Stimulated activated CD8-positive, alpha-beta memory T cell treated with anti-CD3 and anti-CD28 coated beads, Interleukin-7, amount 100 ng/mL, for 24 hours (primary cell): ENCODE data around the gene TUBA3C.
"Not testable (repeated sequence)": the region's sequence is repeated elsewhere in the genome, so short reads cannot be mapped to it uniquely, and the experiment has no call there.

ENCODE experiments used
- DNase-seq: peaks from one replicate; pipeline ENCODE4 v3.0.0-alpha.2; 2020; ENCODE audit warnings: low read depth

Gene TUBA3C

DNA sequence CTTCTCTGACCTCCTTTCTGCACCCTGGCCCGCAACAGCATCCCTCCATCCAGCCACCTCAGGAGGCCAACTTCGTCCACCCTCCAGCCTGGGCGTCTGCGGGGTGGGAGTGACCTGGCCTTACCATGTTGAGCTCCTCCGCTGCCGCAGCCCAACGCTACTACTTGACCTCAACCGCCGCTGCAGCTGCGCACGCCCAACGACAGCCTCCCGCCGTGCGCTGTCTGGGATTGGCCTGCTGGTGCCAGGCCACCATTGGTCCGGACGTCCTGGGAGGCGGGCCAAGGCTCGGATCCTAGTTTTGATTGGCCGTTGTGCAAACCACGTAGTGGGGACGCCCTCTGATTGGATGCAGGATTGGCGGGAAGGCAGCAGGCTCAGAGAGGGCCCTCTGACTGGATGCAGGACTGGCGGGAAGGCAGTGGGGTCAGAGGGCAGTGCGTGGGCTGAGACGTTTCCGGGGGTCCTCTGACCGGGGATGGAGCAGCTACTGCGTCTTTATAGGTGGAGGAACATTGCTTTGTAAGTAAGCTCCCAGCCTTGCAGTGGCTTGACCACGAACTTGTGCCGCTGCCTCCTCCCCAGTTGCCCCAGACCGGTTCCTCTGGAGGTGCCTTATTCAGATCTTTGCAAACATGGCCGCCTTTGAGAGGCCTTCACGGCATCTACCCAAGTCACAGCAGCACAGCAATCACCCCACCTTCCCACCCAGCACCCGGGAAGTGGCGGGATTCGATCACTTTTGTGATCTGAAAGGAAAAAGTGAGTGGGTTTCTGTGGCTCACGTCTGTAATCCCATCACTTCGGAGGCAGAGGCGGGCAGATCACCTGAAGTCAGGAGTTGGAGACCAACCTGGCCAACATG, at the start of gene TUBA3C:
Gene TUBA3C, minus strand, starts transcription at position 204 of the 865 bp plus-strand sequence. Its CDS starts 77 bp downstream, at position 127.
- DNase-seq, result no peak

- DNase-seq, result not testable (repeated sequence)
These were observed 25.8 kb upstream of the TUBA3C start for GRCh38 chr13:19207413-19207812.

DNA sequence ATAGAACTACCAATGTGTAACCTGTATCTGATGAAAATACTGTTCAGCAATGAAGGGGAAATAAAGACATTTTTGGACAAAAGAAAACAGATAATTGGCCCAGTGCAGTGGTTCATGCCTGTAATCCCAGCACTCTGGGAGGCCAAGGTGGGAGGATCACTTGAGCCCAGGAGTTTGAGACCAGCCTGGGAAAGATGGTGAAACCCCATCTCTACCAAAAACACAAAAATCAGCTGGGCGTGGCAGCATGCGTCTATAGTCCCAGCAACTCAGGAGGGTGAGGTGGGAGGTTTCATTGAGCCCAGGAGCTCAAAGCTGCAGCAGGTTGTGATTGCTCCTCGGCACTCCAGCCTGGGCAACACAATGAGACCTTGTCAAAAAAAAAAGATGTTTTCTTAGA, 11.0 kb upstream of the TUBA3C start:
- not testable (repeated sequence) for DNase-seq

DNA sequence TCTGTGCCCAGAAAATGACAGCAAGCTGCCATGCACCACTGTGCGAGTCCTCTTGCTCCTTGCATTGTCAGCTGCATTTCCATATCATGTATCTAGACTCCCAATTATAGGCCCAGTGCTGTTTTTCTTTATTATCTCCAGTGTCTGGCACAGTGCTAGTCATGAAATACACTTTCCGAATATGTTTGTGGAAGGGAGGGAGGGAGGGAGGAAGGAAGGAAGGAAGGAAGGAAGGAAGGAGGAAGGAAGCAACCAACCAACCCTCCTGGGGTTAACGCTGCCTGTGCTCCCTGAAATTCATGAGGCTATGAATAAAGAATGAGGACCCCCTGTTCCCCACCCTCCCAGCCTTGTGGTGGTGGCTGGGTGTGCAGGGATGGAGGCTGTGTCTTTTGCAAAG, 8.3 kb upstream of the TUBA3C start:
- not testable (repeated sequence) for DNase-seq

DNA sequence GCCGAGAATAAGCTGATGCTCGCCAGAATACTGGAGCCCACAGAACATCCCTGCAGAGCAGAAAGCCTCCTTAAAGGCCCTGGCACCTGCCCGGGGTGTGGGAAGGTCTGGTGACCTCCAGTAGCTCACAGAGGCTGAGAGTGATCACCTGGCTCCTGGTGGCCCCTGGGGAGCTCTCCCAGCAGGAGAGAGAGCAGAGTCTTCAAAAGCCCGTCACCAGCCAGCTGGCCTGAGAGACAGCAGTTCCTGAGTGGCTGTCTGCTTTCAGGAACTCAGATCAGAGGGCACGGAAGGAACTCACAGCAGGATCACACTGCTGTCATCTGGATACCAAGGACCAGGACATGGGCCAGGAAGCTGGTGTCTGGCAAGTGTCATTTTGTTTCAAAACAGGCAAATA, 7.7 kb upstream of the TUBA3C start:
- DNase-seq, result not testable (repeated sequence)

DNA sequence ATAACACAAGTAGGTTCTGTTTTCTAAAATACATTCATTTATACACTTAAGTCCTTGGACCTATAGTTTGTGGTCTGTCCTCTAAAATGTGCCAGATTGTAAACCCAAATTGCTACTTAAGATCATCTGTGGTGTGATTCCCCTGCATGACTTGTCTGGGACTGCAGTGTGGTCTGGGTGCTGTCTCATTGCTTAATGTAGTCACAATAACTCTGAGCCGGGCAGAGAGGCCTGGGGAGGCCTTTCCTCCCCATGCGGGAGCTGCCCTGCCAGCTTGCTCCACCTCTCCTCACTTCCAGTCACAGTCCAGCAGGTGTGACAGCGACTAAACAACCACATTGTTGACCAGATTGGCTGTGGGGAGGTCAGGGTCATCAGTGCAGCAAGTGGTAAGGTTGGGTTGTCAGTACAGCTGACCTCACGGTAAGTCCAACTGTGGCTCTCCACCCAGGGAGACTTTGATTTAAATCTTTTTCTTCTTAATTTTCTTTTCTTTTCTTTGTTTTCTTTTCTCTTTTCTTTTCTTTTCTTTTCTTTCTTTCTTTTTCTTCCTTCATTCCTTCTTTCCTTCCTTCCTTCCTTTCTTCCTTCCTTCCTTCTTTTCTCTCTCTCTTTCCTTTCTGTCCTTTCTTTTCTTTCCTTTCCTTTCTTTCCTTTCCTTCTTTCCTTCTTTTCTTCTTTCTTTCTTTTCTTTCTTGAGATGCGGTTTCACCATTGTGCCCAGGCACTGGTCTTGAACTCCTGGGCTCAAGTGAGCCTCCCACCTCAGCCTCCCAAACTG, 4.4 kb upstream of the TUBA3C start:
- DNase-seq, result no peak

DNA sequence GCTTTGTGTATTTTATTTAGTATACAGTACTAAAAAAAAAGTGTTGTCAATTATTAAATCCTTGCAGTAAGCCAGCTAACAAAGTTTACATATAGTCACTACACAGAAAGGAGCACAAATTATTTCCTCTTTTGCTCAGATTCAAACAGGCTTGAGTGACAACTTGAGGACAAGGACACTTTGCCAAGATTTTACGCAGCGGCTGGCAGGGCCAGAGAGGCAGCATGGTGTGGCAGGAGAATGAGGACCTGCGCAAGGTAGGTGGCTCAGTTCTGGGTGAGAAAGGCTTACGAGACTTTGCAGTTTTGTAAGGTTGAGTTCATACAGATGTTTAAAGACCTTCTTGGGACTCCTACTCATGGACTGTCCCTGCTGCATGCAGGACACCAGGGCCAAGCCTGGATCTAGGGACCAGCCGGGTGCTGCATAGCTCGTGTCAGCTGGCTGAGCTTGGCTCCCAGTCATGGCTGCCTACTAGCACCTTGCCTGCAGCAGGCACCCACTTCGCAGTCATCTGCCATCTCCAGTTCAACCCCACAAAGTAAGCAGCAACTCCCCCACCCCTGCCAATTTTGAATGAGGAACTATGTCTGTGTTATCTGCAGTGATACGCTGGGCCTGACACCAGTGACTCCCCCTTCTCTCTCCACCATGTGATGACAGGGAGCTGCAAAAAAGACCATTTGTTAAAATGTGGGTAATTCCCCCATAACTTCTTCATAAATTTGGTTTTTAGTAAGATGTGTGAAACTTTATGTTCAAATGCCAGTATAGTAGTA, 3.7 kb upstream of the TUBA3C start:
- no peak for DNase-seq

DNA sequence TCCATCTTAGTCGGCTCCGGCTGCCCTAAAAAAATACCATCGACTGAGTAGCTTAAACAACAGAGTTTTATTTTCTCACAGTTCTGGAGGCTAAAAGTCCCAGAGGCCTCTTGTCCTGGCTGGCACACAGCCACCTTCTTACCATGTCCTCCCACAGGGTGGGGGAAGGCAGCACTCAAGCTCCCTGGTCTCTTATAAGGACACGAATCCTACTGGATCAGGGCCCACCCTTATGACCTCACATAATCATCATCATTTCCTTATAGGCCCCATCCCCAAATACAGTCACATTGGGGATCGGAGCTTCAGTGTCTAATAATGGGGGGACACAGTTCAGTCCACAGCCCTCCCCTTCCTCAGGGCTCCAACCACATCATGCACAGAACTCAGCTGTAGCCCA, 2.6 kb upstream of the TUBA3C start:
- no peak for DNase-seq

DNA sequence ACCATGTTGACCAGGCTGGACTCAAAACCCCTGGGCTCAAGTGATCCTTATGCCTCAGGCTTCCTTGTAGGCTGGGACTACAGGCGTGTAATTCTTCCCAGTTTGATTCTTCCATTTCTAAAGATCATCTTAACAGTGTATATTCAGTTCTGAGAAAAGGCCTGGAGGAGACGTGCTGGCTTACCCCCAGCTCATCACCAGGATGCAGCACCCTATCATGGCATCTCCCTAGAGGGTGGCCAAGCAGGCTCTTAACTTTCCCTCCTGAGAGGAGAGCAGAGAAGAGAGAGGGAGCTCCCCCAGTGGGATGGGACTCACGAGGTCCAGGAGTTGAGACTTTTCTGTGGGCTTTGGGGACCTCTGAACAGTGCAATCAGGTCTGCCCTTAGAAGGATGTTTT, 2.1 kb upstream of the TUBA3C start:
- no peak for DNase-seq

GRCh38 chr13:19182536-19182935, 912 bp upstream of the TUBA3C start:
- no peak for DNase-seq

- no peak for DNase-seq
These were observed 503 bp downstream of the TUBA3C start for GRCh38 chr13:19181021-19181620.

DNA sequence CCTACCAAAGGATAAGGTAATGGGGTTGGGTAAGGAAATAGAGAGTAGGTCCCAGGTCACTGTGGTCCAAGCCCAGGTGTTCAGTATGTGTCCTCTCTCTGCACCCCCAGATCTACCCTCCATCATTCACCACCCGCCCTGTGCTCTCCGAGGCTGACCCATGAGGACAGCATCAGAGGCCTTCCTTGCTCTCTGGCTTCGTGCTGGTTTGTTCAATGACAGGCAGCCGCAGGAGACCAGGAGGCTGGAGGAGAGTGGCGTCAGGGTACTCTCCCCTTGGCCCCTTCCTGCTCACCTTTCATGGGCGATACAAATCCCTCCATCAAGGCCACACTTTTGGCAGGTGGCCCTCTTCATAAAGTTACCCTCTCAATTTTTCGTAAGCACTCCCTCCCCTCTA, 1.7 kb downstream of the TUBA3C start:
- no peak for DNase-seq

DNA sequence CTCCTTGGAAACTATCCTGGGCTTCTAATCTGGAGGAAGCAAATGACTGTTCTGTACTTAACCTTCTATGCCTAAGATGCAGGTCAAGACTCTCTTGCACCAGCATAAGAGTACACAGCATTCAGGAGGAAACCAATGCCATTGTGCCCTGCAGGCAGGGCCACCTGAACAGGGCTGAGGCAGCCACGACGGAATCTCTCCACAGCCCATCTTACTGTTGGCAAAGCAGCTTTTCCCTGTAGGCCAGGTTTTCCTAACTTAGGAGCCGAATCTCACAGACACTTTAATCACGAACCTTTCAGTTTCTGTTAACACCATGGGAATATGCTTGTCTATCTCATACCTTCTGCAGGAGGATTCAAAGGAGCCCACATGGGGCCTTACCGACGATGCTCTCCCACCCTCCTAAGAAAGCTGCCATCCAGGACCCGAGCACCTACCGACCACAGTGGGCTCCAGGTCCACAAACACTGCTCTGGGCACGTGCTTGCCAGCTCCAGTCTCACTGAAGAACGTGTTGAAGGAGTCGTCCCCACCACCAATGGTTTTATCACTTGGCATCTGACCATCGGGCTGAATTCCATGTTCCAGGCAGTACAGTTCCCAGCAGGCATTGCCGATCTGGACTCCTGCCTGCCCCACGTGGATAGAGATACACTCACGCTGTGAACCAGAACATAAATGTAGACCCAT, 2.6 kb downstream of the TUBA3C start:
- DNase-seq, result no peak

DNA sequence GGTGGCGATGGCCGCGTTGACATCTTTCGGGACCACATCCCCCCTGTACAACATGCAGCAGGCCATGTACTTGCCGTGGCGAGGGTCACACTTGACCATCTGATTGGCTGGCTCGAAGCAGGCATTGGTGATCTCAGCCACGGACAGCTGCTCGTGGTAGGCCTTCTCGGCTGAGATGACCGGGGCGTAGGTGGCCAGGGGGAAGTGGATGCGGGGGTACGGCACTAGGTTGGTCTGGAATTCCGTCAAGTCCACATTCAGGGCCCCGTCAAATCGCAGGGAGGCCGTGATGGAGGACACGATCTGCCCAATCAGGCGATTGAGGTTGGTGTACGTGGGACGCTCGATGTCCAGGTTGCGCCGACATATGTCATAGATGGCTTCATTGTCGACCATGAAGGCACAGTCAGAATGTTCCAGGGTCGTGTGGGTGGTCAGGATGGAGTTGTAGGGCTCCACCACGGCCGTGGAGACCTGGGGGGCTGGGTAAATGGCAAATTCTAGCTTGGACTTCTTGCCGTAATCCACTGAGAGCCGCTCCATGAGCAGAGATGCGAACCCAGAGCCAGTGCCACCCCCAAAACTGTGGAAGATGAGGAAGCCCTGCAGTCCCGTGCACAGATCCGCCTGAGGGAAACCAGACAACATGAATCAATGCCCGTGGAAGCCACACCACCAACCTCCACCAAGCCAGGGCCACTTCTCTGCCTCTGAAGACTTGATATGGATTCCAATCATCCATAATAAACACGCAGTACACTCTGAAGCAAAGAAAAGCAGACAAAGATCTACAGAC, 4.4 kb downstream of the TUBA3C start:
- not testable (repeated sequence) for DNase-seq

GRCh38 chr13:19173752-19174151, 7.9 kb downstream of the TUBA3C start:
- DNase-seq, result no peak

DNA sequence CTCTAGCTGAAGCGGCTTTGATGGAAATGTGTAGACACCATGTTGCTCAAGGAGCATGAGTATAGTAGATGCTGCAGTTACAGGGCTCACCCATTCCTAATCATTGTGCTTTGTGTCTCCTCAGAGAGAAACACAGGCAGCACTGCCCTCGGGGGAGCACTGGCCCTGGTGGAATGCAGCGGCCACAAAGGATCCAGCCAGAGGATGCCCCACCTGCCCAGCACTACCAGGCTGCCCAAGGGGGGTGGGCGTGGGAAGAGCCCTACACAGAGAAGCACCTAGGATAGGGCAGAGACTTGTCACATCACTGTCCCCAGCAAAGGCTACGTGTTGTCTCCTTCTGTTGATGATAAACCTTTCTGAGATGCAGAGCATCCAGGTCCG, 9.0 kb downstream of the TUBA3C start:
- no peak for DNase-seq

DNA sequence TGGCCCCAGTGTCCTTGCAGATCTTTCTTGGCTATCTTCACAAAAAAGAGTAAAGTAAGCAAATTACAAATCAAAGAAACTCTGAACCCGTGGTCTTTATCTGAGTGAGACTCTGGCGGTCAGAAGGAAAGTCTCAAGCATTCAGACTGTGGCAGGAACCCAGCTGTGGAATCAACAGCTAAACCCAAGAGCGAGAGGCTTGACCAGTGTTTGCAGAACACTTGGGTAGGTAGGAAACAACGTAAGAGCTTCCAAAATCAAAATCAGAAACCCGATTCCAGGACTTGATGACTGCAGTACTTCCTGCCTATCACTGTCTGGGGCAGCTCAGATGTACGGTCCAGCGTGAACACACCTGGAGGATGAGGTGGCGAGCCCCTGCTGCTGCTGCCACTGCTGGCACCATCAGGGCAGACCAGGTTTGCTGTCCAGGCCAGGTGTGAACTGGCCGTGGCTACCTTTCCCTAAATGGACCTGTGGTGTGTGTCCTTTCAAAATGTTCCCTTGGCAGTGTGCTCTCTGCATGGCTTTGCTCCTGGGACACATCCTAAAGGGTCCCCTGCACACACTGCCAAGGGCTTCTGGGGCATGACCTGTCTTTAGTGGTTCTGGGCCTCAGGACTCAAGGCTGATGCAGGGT, 9.5 kb downstream of the TUBA3C start:
- no peak for DNase-seq

- DNase-seq, result no peak
These were observed 10.1 kb downstream of the TUBA3C start for GRCh38 chr13:19171563-19171962.

DNA sequence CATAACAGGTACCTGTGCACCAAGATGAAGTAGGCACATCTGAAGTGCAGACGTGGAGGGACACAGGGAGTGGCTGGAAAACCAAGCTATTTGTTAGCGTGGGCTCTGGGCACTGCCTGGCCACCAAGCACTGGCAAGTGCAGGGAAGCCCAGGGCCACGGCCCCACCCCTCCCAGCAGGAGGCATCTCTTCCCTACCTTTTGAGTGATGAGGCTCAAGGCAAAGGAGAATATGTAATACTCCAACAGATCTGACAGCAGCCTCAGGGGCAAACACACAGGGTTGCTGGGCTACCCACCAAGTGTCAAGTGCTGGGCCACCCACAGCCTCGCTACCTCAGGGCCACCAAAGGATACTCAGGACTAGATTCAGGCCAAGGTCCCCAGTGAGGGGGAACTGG, 11.6 kb downstream of the TUBA3C start:
- no peak for DNase-seq

DNA sequence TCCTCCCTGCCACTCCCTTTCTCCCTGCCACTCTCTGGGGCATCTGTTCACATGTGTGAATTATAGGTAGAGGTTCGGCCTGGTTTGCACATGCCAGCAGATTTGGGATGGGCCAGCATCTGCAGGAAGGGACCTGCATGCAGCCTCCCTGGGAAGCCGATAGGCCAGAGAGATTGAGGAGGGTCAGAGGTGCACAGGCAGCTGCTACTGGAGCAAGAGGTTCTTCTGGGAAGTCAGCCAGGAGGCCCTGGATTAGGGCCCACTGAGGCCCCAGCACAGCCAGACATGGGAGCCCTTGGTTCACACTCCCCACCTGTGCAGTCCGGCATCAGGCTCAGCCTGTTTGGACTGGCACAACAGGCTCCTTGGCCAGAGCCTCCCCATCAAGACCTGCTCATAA, 12.1 kb downstream of the TUBA3C start:
- no peak for DNase-seq
